Measurements from ENCODE around the gene FOXR1.
"Not testable (repeated sequence)": the region's sequence is repeated elsewhere in the genome, so short reads cannot be mapped to it uniquely, and the experiment has no call there.

Gene FOXR1

GRCh38 chr11:119015054-119015611, 43.6 kb downstream of the FOXR1 start:
- no peak for DNase-seq (ENCODE audit: low read depth)
- TF ChIP-seq, protein P1, sequence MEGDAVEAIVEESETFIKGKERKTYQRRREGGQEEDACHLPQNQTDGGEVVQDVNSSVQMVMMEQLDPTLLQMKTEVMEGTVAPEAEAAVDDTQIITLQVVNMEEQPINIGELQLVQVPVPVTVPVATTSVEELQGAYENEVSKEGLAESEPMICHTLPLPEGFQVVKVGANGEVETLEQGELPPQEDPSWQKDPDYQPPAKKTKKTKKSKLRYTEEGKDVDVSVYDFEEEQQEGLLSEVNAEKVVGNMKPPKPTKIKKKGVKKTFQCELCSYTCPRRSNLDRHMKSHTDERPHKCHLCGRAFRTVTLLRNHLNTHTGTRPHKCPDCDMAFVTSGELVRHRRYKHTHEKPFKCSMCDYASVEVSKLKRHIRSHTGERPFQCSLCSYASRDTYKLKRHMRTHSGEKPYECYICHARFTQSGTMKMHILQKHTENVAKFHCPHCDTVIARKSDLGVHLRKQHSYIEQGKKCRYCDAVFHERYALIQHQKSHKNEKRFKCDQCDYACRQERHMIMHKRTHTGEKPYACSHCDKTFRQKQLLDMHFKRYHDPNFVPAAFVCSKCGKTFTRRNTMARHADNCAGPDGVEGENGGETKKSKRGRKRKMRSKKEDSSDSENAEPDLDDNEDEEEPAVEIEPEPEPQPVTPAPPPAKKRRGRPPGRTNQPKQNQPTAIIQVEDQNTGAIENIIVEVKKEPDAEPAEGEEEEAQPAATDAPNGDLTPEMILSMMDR (conservative IDR thresholded peaks at IDR 0.05; ENCODE audit: low read length), result 0 out of 2 replicates have a peak, but pooled peaks have one; percentile 9

DNA sequence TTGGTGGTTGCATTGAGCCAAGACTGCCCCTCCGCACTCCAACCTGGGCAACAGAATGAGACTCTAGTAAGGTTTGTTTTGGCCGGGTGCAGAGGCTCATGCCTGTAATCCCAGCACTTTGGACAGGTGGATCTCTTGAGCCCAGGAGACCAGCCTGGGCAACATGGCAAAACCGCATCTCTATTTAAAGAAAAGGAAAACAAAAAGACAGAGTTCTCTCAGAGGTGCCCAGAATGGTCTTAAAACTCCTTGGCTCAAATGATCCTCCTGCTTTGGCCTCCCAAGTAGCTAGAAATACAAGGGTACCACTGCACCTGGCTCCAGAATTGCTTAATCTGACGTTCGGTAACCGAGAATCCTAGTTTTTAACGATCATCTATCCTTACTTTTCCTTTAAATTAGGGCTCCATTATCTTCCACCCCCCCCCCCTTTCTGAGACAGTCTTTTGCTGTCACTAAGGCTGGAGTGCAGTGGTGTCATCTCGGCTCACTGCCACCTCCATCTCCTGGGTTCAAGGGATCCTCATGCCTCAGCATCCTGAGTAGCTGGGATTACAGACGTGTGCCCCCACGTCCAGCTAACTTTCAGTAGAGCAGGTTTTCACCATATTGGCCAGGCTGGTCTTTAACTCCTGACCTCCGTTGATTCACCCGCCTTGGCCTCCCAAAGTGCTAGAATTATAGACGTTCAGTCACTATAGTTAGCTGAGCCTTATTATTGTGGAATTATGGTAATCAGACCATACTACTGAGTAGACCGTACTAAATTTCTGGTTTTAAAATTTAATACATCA, 44.9 kb downstream of the FOXR1 start:
- H3K4me3 ChIP-seq (ENCODE audit: low read length), result peak overlapping the region; percentile 100; the same call in 1 of the 2 replicates
- TF ChIP-seq, protein P1 (conservative IDR thresholded peaks at IDR 0.05; ENCODE audit: low read length), result no peak
- no peak for DNase-seq (ENCODE audit: low read depth)

More at GRCh38 chr11:119015054-119015611, 43.6 kb downstream of the FOXR1 start:
- H3K4me3 ChIP-seq (ENCODE audit: low read length), result no peak overlapping the region

- H3K4me3 ChIP-seq (ENCODE audit: low read length), result peak overlapping the region; percentile 100
- not testable (repeated sequence) for DNase-seq (ENCODE audit: low read depth)
Observed at GRCh38 chr11:119017377-119017776, 45.8 kb downstream of the FOXR1 start.

DNA sequence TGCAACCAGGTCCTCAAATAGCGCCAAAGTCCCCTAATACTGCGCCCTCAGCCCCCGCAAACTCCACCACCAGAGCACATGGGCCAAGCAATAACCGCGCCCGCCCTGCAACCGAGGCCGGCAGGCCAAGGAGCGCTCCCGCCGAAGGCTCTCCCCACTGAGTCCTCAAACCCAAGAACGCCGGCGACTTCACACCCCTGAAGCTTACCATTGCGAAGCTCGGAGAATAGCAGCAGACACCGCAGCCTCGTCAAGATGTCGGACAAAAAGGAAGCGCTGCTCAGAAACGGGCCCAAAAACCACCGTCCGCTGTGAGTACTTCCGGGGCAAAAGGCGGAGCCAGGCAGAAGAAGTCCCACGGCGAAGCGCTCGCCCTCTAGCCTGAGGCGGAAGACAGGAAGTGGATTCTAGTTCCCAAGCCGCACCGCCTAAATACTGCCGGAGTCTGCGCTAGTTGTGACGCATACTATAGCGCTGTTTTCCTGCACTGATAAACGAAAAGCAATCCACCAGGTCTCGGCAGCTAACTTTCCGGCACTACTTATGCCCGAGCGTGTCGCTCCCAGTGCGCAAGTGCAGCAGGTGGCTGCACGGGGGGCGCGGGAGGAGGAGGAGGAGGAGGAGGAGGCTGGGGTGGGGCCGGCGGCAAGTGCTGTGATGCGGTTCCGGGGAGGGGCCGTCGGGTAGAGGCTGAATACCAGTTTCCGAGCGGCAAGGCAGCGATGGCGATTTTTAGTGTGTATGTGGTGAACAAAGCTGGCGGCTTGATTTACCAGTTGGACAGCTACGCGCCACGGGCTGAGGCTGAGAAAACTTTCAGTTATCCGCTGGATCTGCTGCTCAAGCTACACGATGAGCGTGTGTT, 46.7 kb downstream of the FOXR1 start, which contains the start of the genes RPS25 and TRAPPC4:
Gene RPS25 (minus strand): TSS at position 270 of the 865 bp plus-strand sequence. CDS start 59 bp downstream, at position 211.
Gene TRAPPC4 (plus strand): TSS at position 693 of the 865 bp plus-strand sequence. CDS start 30 bp downstream, at position 723.
- peak within 1 kb of the TSS; percentile 100 for H3K4me3 ChIP-seq (ENCODE audit: low read length)
- TF ChIP-seq, protein P1 (conservative IDR thresholded peaks at IDR 0.05; ENCODE audit: low read length), result no peak
- peak; percentile 95 for DNase-seq (ENCODE audit: low read depth)

DNA sequence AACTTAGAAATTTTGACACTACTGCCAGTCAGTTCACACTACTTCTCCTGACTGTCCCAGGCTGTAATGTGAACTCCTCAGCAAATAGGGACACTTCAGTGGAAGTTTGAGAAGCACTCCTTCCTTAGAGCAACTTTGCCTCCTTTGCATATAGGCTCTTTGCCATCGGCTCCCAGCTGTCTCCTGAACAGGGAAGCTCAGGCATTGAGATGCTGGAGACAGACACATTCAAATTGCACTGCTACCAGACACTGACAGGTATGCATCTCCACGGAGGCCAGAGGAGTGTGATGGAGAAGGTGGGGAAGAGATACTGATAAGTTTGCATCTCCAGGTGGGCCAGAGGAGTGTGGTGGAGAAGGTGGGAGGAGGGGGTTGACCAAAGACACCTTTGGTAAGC, 48.4 kb downstream of the FOXR1 start:
- TF ChIP-seq, protein P1 (conservative IDR thresholded peaks at IDR 0.05; ENCODE audit: low read length), result no peak

DNA sequence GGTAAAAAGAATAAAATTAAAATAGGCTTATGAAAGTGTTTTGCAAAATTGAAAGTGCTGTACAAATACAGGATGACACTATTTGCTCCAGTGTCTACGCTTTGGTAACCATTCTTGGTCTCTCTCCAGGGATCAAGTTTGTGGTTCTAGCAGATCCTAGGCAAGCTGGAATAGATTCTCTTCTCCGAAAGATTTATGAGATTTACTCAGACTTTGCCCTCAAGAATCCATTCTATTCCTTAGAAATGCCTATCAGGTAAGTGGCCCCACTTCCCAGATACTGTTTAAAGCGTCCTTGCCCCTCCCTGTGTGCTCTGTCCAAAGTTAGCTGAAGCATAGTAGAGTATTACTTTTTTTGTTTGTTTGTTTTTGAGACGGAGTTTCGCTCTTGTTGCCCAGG, 50.1 kb downstream of the FOXR1 start:
- no peak overlapping the region for H3K4me3 ChIP-seq (ENCODE audit: low read length)
- TF ChIP-seq, protein P1 (conservative IDR thresholded peaks at IDR 0.05; ENCODE audit: low read length), result no peak
- DNase-seq (ENCODE audit: low read depth), result no peak

More for the DNA sequence above, 48.4 kb downstream of the FOXR1 start:
- H3K4me3 ChIP-seq (ENCODE audit: low read length), result peak overlapping the region; percentile 100
- no peak for DNase-seq (ENCODE audit: low read depth)

DNA sequence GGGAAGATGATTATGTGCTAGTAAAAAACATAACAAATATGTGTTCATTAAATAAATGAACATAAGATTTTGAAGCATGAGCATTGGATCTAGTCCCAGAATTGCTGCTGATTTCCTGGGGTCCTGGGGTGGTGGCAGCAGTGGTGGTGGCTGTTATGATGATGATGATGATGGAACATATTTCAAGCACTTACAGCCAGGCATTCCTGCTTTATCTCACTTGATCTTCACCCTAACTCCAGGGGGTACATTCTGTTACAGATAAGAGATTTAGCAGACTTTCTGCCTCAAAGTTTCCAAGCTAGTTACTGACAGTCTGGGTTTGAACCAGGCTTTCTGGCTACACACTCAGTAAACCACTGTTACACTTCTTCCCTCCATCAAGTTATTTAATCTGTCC, 52.2 kb downstream of the FOXR1 start:
- DNase-seq (ENCODE audit: low read depth), result no peak

More for the DNA sequence above, 52.2 kb downstream of the FOXR1 start:
- TF ChIP-seq, protein P1 (conservative IDR thresholded peaks at IDR 0.05; ENCODE audit: low read length), result no peak
- no peak overlapping the region for H3K4me3 ChIP-seq (ENCODE audit: low read length)
